Neuronal stem cell (in vitro differentiated cells): ENCODE measurements around the gene CREB5.

ENCODE experiments used
- DNase-seq: peaks from one replicate; pipeline ENCODE4 v3.0.0-alpha.2; 2013; ENCODE audit warnings: low spot score
- H2AFZ ChIP-seq: one replicate; pipeline ENCODE4 v1.6.1; 2013; ENCODE audit warnings: mild to moderate bottlenecking, low read length, inconsistent platforms
- H2AK5ac ChIP-seq: 2 replicates; pipeline ENCODE4 v1.6.1; 2013; ENCODE audit warnings: low read depth, mild to moderate bottlenecking, inconsistent platforms, low read length, moderate library complexity, mixed read lengths
- H2BK120ac ChIP-seq: 2 replicates; pipeline ENCODE4 v1.6.1; 2013; ENCODE audit warnings: low read depth, mild to moderate bottlenecking, inconsistent platforms, low read length, moderate library complexity, mixed read lengths
- H2BK12ac ChIP-seq: one replicate; pipeline ENCODE4 v1.6.1; 2013; ENCODE audit warnings: low read length, inconsistent platforms
- H2BK15ac ChIP-seq: 2 replicates; pipeline ENCODE4 v1.6.1; 2013; ENCODE audit warnings: mild to moderate bottlenecking, low read length, inconsistent platforms, mixed read lengths
- H2BK5ac ChIP-seq: one replicate; pipeline ENCODE4 v1.6.1; 2013; ENCODE audit warnings: inconsistent platforms, mild to moderate bottlenecking, low read length, moderate library complexity
- H3K14ac ChIP-seq: one replicate; pipeline ENCODE4 v1.6.1; 2013; ENCODE audit warnings: low read length, inconsistent platforms
- H3K18ac ChIP-seq: 2 replicates; pipeline ENCODE4 v1.6.1; 2013; ENCODE audit warnings: low read length, inconsistent platforms
- H3K23ac ChIP-seq: 2 replicates; pipeline ENCODE4 v1.6.1; 2013; ENCODE audit warnings: low read depth, mild to moderate bottlenecking, mixed read lengths, low read length, inconsistent platforms; ENCODE audit not compliant: poor library complexity
- H3K27ac ChIP-seq: replicated peaks from 3 replicates; pipeline ENCODE4 v1.5.1; 2013; ENCODE audit warnings: low read length, inconsistent platforms
- H3K27me3 ChIP-seq, 3 experiments: 2 replicates each; pipeline ENCODE4 v1.6.1; 2013; ENCODE audit warnings: low read length in 3 of 3, mild to moderate bottlenecking in 2 of 3, inconsistent platforms in 1 of 3, low read depth in 1 of 3, mixed read lengths in 1 of 3, moderate library complexity in 1 of 3; ENCODE audit not compliant: control insufficient read depth in 3 of 3, insufficient read depth in 3 of 3
- H3K36me3 ChIP-seq, 2 donors: replicated peaks in 1 of 2; 2 replicates each; pipeline ENCODE4 v1.6.1; 2013; ENCODE audit warnings: low read length in 2 of 2; ENCODE audit not compliant: control insufficient read depth in 2 of 2, insufficient read depth in 2 of 2
- H3K4ac ChIP-seq: 2 replicates; pipeline ENCODE4 v1.6.1; 2013; ENCODE audit warnings: inconsistent platforms, mild to moderate bottlenecking, low read length, moderate library complexity
- H3K4me1 ChIP-seq, 2 donors: 1 replicate in 1 of 2; 2 replicates in 1 of 2; pipeline ENCODE4 v1.6.1; 2013; ENCODE audit warnings: low read length in 2 of 2, low read depth in 1 of 2; ENCODE audit not compliant: control insufficient read depth in 2 of 2, insufficient read depth in 1 of 2
- H3K4me2 ChIP-seq: one replicate; pipeline ENCODE4 v1.6.1; 2013; ENCODE audit warnings: mild to moderate bottlenecking, low read length, inconsistent platforms; ENCODE audit not compliant: insufficient read depth, poor library complexity, severe bottlenecking
- H3K4me3 ChIP-seq, 2 donors: 2 replicates each; pipeline ENCODE4 v1.5.1; 2013; ENCODE audit warnings: low read length in 2 of 2, mild to moderate bottlenecking in 2 of 2, inconsistent platforms in 1 of 2, moderate library complexity in 1 of 2
- H3K79me1 ChIP-seq: one replicate; pipeline ENCODE4 v1.6.1; 2013; ENCODE audit warnings: low read depth, mild to moderate bottlenecking, inconsistent platforms, low read length, moderate library complexity
- H3K9ac ChIP-seq: one replicate; pipeline ENCODE4 v1.6.1; 2013; ENCODE audit warnings: mild to moderate bottlenecking, low read depth, low read length, inconsistent platforms; ENCODE audit not compliant: poor library complexity
- H3K9me3 ChIP-seq, 2 donors: replicated peaks in 1 of 2; 2 replicates each; pipeline versions ENCODE3 to v1.6.1; 2013; ENCODE audit warnings: low read length in 2 of 2, mild to moderate bottlenecking in 2 of 2, inconsistent platforms in 1 of 2, low read depth in 1 of 2, mixed read lengths in 1 of 2, moderate library complexity in 1 of 2; ENCODE audit not compliant: control insufficient read depth in 2 of 2, insufficient read depth in 1 of 2
- H4K8ac ChIP-seq: one replicate; pipeline ENCODE4 v1.6.1; 2013; ENCODE audit warnings: low read depth, mild to moderate bottlenecking, inconsistent platforms, low read length, moderate library complexity
- H4K91ac ChIP-seq: one replicate; pipeline ENCODE4 v1.6.1; 2013; ENCODE audit warnings: low read length, low read depth, mild to moderate bottlenecking, inconsistent platforms; ENCODE audit not compliant: poor library complexity
- WGBS, 2 donors: extraction: QIAGEN DNeasy Blood & Tissue Kit; methylation state at CpG; one replicate each; pipeline ENCODE4 v1.1.7; 2013; ENCODE audit warnings: missing lambda C conversion rate in 2 of 2, mixed read lengths in 1 of 2; ENCODE audit not compliant: insufficient read length in 2 of 2, insufficient replicate concordance in 1 of 2; ENCODE audit errors: extremely low coverage in 2 of 2; 5-methylcytosine and 5-hydroxymethylcytosine counted together

Gene CREB5

GRCh38 chr7:28753613-28754012 is 341.3 kb downstream of the CREB5 start:
- WGBS, 2 donors, result no CpG with 5 or more reads among the region's 1 CpG
- Histone ChIP-seq H3K18ac (no peak overlapping the region), H2AFZ (no peak overlapping the region), H3K4ac (no peak overlapping the region), H3K9ac (no peak overlapping the region), H2BK120ac (no peak overlapping the region), H2BK12ac (no peak overlapping the region), H3K79me1 (no peaks in the 10 kb centered on the region), H3K23ac (no peak overlapping the region), H3K27ac (no peak overlapping the region), H3K4me3 (no peak overlapping the region), H2BK5ac (no peak overlapping the region), H3K27me3 (no peaks in the 10 kb centered on the region), H3K14ac (no peak overlapping the region), H3K9me3 (no peaks in the 10 kb centered on the region), H2BK15ac (no peak overlapping the region), H3K4me2 (no peak overlapping the region), H2AK5ac (no peak overlapping the region), H4K91ac (no peak overlapping the region), H3K36me3 (no peaks in the 10 kb centered on the region), H4K8ac (no peak overlapping the region), H3K4me1 (peaks cover 9 to 20% of the 10 kb centered on the region in 2 donors)
- no peak for DNase-seq

- DNase-seq, result no peak
Observed at GRCh38 chr7:28754027-28754426, 341.7 kb downstream of the CREB5 start.

DNA sequence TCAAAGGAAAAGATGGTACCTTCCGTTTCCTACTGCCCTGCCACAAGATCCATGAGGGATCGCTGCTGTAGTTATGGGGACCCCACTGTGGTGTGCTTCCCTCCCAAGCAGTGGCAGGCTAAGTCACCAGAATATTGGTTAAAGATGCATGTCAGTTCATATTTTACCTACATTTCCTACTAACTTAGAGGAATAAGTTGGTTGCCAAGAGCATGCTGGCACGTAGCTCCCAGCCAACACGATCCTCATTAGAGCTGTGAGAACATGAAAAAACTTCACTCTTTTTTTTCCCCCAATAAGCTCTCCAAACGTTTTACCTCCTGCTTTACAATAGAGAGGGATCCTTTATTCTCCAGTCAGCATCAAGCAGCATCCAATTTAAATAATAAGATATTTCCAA is 342.1 kb downstream of the CREB5 start:
- H2BK15ac ChIP-seq, result no peak overlapping the region
- no peak overlapping the region for H3K4me3 ChIP-seq
- no CpG with 5 or more reads among the region's 5 CpGs for whole genome bisulfite sequencing, 2 donors
- H3K9me3 ChIP-seq, result no peaks in the 10 kb centered on the region
- peak overlapping the region; percentile 48 for H2AFZ ChIP-seq
- no peak overlapping the region for H3K4ac ChIP-seq
- no peak overlapping the region for H4K91ac ChIP-seq
- H4K8ac ChIP-seq, result no peak overlapping the region
- no peak overlapping the region for H3K4me2 ChIP-seq
- H3K9ac ChIP-seq, result no peak overlapping the region
- H2BK12ac ChIP-seq, result no peak overlapping the region
- no peaks in the 10 kb centered on the region for H3K36me3 ChIP-seq
- peaks cover 11 to 29% of the 10 kb centered on the region in 2 donors for H3K4me1 ChIP-seq
- H3K27ac ChIP-seq, result no peak overlapping the region
- H2AK5ac ChIP-seq, result no peak overlapping the region
- no peak overlapping the region for H3K14ac ChIP-seq
- no peak overlapping the region for H2BK120ac ChIP-seq
- no peak overlapping the region for H3K23ac ChIP-seq
- no peak overlapping the region for H3K18ac ChIP-seq
- DNase-seq, result no peak
- H3K79me1 ChIP-seq, result no peaks in the 10 kb centered on the region
- H2BK5ac ChIP-seq, result no peak overlapping the region
- H3K27me3 ChIP-seq, result no peaks in the 10 kb centered on the region

More at GRCh38 chr7:28754027-28754426, 341.7 kb downstream of the CREB5 start:
- H2AFZ ChIP-seq, result peak overlapping the region; percentile 48
- no peak overlapping the region for H3K14ac ChIP-seq
- H3K23ac ChIP-seq, result no peak overlapping the region
- peaks cover 8 to 24% of the 10 kb centered on the region in 2 donors for H3K4me1 ChIP-seq
- no peak overlapping the region for H3K9ac ChIP-seq
- no peak overlapping the region for H3K4ac ChIP-seq
- no peak overlapping the region for H3K4me2 ChIP-seq
- H2BK5ac ChIP-seq, result no peak overlapping the region
- H2AK5ac ChIP-seq, result no peak overlapping the region
- no peak overlapping the region for H3K4me3 ChIP-seq
- H3K79me1 ChIP-seq, result no peaks in the 10 kb centered on the region
- H3K27ac ChIP-seq, result no peak overlapping the region
- no CpG with 5 or more reads among the region's 3 CpGs for WGBS, 2 donors
- no peak overlapping the region for H2BK120ac ChIP-seq
- no peaks in the 10 kb centered on the region for H3K27me3 ChIP-seq
- no peak overlapping the region for H4K8ac ChIP-seq
- H4K91ac ChIP-seq, result no peak overlapping the region
- no peaks in the 10 kb centered on the region for H3K9me3 ChIP-seq
- no peak overlapping the region for H3K18ac ChIP-seq
- no peak overlapping the region for H2BK15ac ChIP-seq
- H3K36me3 ChIP-seq, result no peaks in the 10 kb centered on the region
- no peak overlapping the region for H2BK12ac ChIP-seq

DNA sequence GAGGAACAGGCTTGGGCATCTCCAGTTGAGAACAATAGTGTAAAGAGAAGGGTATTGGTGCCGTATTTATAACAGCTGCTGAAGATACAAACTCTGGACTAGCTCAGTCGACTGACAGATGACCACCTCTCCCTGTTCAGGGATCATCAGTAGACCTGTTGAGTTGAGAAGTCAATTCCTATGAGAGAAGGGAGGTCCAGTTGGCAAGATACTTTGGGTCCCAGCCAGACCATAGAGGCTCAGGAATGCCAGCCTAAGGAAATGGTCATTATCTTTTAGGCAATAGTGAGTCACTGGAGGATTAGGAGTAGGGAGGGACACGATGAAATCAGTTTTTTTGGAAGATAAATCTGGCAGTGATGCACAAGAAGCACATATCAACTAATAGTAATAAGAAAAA is 342.9 kb downstream of the CREB5 start:
- H3K9ac ChIP-seq, result no peak overlapping the region
- H3K79me1 ChIP-seq, result no peaks in the 10 kb centered on the region
- H3K4me3 ChIP-seq, result no peak overlapping the region
- H3K4me1 ChIP-seq, result peaks cover 15 to 36% of the 10 kb centered on the region in 2 donors
- no peak overlapping the region for H3K23ac ChIP-seq
- no peaks in the 10 kb centered on the region for H3K36me3 ChIP-seq
- no peak overlapping the region for H2AK5ac ChIP-seq
- H2BK5ac ChIP-seq, result no peak overlapping the region
- no peak overlapping the region for H2BK120ac ChIP-seq
- H3K27ac ChIP-seq, result no peak overlapping the region
- H4K8ac ChIP-seq, result no peak overlapping the region
- no peak overlapping the region for H4K91ac ChIP-seq
- H3K14ac ChIP-seq, result no peak overlapping the region
- no peak for DNase-seq
- H3K4me2 ChIP-seq, result no peak overlapping the region
- H2AFZ ChIP-seq, result no peak overlapping the region
- no peak overlapping the region for H3K4ac ChIP-seq
- H3K9me3 ChIP-seq, result no peaks in the 10 kb centered on the region
- no peak overlapping the region for H3K18ac ChIP-seq
- H2BK15ac ChIP-seq, result no peak overlapping the region
- H3K27me3 ChIP-seq, result no peaks in the 10 kb centered on the region
- no peak overlapping the region for H2BK12ac ChIP-seq
- no CpG with 5 or more reads among the region's 3 CpGs for WGBS, 2 donors
